GM21737 (cell line): ENCODE measurements around the gene GZMA.
"Not testable (repeated sequence)": the region's sequence is repeated elsewhere in the genome, so short reads cannot be mapped to it uniquely, and the experiment has no call there.

Source experiments
- ATAC-seq: cut with Tn5 transposase; IDR thresholded peaks from one replicate; pipeline ENCODE4 v1.9.1; 2021; ENCODE audit warnings: mild to moderate bottlenecking, moderate library complexity; ENCODE audit not compliant: unreplicated experiment

The GZMA gene

DNA sequence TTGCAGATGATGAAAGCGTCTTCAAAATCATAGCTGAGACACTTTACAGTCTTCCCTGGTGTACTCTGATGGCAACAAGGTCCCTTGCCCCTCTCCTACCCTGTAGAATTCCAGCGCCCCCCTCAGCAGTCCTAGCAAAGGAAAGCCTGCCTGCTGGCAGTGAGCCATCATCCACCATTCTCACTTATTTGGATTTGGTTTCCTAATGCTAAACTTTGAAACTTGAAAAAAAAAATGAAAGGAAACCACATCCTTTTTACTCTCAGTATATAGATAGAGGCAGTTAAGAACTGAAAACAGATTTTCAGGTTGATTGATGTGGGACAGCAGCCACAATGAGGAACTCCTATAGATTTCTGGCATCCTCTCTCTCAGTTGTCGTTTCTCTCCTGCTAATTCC is at the start of gene GZMA:
GZMA (plus strand) TSS at position 299 of the 400 bp plus-strand sequence; CDS start at position 336, 37 bp downstream.
- ATAC-seq = no peak

GRCh38 chr5:55055183-55055582 is 47.3 kb upstream of the GZMA start:
- ATAC-seq = no peak

- no peak for ATAC-seq
Measured at GRCh38 chr5:55062039-55062779, 40.2 kb upstream of the GZMA start.

- ATAC-seq = no peak
Measured at GRCh38 chr5:55063220-55063863, 39.1 kb upstream of the GZMA start.

GRCh38 chr5:55063899-55064298 is 38.5 kb upstream of the GZMA start:
- ATAC-seq = no peak

- no peak for ATAC-seq
Measured at GRCh38 chr5:55064523-55064922, 37.9 kb upstream of the GZMA start.

GRCh38 chr5:55066277-55066676 is 36.2 kb upstream of the GZMA start:
- no peak for ATAC-seq

DNA sequence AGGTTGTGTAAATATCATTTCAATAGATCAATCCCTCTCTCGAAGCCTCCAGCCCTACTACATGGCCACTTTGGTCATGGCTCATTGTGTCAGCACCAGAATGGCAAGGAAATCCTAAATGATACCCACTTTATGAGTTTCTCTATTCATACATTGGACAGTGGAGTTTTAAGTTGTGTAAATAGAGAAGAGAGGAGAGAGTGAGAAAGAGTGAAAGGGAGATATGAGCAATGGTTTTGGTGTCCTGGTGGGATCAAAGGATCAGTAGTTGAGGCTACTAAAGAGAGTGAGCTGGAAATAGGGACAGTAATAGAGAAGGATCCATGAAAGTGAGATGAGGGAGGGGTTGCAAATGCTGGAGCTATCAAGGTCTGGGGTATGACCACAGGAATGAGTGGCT is 31.5 kb upstream of the GZMA start:
- no peak for ATAC-seq

GRCh38 chr5:55071413-55071812 is 31.0 kb upstream of the GZMA start:
- no peak for ATAC-seq

DNA sequence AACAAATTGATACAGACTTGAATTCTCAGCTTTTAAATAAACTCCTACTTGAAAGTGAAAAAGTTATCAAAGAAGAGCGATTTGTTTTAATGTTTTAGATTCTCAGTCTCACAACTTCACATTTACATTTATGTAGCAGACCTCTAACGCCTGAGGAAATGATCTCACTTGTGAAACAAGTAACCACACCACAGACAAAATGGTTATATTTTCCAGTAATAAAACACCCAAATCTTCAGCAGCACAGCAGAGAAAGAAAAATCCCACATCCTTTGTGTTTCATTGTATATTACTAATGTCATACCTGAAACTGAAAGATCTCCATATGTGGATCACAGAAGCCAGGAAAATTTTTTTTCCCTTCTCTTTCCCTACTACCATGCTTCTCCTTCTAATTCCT is 29.8 kb upstream of the GZMA start:
- no peak for ATAC-seq

DNA sequence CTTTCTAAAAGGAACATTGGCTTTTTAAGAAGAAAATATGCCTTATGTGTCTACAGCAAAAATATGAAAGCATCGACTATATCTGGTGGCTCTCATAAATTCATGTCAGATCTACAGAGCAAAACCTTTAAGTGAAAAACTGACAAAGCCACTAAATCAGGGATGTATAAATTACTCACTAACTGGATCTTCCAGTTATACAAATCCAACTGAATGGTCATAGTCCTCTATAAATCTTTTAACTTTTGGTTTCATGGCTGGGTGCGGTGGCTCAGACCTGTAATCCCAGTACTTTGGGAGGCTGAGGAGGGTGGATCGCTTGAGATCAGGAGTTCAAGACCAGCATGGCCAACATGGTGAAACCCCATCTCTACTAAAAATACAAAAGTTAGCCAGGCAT is 29.2 kb upstream of the GZMA start:
- no peak for ATAC-seq

DNA sequence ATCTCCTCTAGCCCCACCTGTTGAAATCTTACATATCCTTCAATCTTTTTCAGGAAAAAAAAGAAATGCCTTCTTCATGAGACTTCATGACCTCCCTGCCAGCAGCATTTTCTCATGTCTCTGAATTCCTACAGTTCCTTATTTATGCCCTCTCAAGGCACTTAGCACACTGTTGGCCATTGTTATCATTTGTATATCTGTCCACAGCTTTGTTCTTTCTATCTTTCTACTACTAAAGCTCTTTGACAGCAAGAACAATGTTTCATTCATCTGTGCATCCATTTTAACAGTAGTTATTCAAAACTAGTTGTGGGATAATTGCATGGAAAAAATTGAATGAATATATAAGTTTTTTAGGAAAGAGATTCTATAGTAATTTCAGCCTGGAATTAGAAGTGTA is 20.9 kb upstream of the GZMA start:
- ATAC-seq = no peak

DNA sequence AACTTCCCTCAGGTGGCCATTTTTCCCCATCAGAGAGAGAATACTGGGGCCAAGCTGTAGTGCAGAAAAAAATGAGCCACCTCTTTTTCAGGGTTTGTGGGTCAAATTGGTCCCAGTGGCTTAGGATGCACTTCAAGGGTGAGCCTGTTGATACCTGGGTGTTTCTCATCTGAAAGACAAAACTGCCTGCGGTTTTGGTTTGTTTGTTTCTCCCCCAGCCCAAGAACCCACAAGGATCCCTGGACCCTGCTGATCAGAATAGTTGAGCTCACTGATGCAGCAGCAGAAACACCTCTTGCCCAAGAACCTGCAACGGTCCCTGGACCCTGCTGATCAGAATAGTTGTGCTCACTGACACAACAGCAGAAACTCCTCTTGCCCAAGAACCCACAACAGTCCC is 13.1 kb upstream of the GZMA start:
- not testable (repeated sequence) for ATAC-seq

GRCh38 chr5:55091011-55091410 is 11.4 kb upstream of the GZMA start:
- not testable (repeated sequence) for ATAC-seq

- no peak for ATAC-seq
Measured at GRCh38 chr5:55096182-55096581, 6.3 kb upstream of the GZMA start.

DNA sequence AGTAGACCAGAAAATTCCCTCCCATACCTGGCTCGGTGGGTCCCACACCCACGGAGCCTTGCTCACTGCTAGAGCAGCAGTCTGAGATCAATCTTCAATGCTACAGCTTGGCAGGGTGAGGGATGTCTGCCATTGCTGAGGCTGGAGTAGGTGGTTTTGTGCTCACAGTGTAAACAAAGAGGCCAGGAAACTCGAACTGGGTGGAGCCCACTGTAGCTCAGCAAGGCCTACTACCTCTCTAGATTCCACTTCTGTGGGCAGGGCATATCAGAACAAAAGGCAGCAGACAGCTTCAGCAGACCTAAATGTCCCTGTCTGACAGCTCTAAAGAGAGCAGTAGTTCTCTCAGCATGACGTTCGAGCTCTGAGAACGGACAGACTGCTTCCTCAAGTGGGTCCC is 5.6 kb upstream of the GZMA start:
- no peak for ATAC-seq

GRCh38 chr5:55101148-55101547 is 1.3 kb upstream of the GZMA start:
- not testable (repeated sequence) for ATAC-seq

- ATAC-seq = no peak
Measured at GRCh38 chr5:55101556-55102276, 730 bp upstream of the GZMA start.

DNA sequence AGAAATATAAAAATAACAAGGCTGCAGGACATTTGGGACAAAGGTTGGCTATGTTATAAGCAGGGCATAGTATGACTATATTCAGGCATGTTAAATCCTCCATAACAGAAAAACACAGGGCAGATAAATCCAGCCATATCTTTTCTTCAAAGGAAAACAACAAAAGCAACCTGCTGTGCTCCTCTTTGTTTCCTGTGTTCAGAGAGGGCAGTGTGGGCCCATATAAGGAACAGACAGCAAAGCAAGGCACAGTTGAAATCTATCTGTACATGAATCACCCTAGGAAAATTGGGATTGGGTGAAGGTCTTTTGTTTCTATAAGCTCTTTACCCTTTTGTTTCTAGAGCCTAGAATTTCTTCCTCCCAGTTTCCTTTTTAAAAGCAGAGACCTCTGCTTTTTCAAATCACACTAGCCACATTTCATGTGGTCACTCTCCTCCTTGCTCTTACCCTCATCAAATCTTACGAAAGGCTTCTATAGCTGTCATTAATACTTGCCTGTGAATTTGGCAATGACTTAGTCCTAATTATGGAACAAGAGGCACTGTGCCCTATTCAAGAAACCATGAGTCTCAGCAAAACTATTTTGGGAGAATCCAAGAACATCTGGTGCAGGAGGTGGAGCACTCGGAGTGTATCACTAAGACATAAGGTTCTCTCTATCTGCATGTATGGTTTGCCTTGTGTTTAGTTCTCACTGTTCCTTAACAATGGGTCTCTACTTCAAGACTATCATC is 1.8 kb downstream of the GZMA start:
- ATAC-seq = no peak

DNA sequence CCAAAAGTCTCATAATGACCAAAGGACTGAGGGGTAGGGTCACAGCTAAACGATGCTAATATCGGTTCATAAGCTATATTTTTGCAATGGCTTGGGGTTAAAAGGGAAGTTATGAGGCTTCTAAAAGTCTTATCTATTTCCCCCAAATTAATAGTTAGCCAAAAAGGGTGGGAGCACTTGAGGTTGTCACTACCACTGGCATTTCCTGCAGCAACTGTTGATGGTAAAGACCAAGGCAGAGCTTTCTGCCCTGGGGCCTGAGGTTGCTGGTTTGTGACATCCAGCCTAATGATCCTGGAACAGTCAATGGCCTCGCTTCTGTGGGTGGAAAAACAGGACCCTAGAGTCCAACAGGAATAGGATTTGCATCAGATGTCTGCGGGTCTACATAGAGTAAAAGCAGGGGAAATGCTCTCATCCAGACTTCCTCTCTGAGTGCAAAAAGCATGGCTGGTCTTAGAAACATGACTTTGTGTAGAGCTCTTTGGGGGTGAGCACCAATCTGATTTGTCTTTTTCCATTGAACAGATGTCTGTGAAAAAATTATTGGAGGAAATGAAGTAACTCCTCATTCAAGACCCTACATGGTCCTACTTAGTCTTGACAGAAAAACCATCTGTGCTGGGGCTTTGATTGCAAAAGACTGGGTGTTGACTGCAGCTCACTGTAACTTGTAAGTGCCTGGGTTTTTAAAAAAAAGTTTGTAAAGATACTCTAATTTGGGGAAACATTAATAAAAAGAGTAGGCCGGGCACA is 2.7 kb downstream of the GZMA start:
- no peak for ATAC-seq

DNA sequence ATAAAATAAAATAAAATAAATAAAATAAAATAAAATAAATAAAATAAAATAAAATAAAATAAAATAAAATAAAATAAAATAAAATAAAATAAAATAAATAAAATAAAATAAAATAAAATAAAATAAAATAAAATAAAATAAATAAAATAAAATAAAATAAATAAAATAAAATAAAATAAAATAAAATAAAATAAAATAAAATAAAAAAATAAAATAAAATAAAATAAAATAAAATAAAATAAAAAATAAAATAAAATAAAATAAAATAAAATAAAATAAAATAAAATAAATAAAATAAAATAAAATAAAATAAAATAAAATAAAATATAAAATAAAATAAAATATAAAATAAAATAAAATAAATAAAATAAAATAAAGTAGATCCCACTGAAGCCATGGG is 3.5 kb downstream of the GZMA start:
- not testable (repeated sequence) for ATAC-seq
